AG04449 (cell line): ENCODE data around the gene RPS27.

ENCODE experiments used
- CTCF ChIA-PET: fragments of 350-600 bp; formaldehyde crosslinking; extraction: SDS; loops from one replicate; lab custom pipeline; 2021; ENCODE audit warnings: antibody characterized with exemption; lab: Yijun Ruan, JAX
- POLR2A ChIA-PET: fragments of 400-600, 350-600 bp; formaldehyde crosslinking; extraction: SDS; loops from one replicate; lab custom pipeline; 2020; ENCODE audit warnings: antibody characterized with exemption, inconsistent platforms; lab: Yijun Ruan, JAX
- DNase-seq: peaks from one replicate; pipeline ENCODE4 v3.0.0-alpha.2; 2010; ENCODE audit warnings: low read depth, low spot score
- H3K4me3 ChIP-seq: 2 replicates; pipeline ENCODE4 v1.5.1; 2011; ENCODE audit warnings: low read depth, mild to moderate bottlenecking, control low read depth, low read length
- CTCF ChIP-seq: IDR thresholded peaks from one replicate; pipeline ENCODE4 v1.5.1; 2011; ENCODE audit warnings: mild to moderate bottlenecking, moderate library complexity, low read length, control low read depth, inconsistent platforms; ENCODE audit not compliant: insufficient read depth; ENCODE audit errors: missing control alignments

RPS27 gene

GRCh38 chr1:153953859-153954365 is 36.6 kb upstream of the RPS27 start:
- CTCF ChIA-PET: interaction anchor here (0.6 to 5.6 kb wide), 3 partner anchors 9 to 14 kb away, joined by 3 to 83 read pairs (median 6); partner anchors contain the start of genes CREB3L4 and DENND4B
- TF ChIP-seq CTCF: no peak
- no peak for DNase-seq
- POLR2A ChIA-PET: interaction anchor here (1.1 kb wide), 1 partner anchor 39 kb away, joined by 3 read pairs; no protein-coding TSS in a partner anchor
- no peak overlapping the region for H3K4me3 ChIP-seq

GRCh38 chr1:153954826-153955225 is 35.7 kb upstream of the RPS27 start:
- no peak for DNase-seq
- POLR2A ChIA-PET: no interaction called here
- H3K4me3 ChIP-seq: no peak overlapping the region
- CTCF ChIA-PET: interaction anchor here (5.6 kb wide), 1 partner anchor 10 kb away, joined by 83 read pairs; the partner anchor contains the start of gene DENND4B
- no peak for TF ChIP-seq CTCF

GRCh38 chr1:153956997-153957715 is 33.4 kb upstream of the RPS27 start:
- H3K4me3 ChIP-seq: peak overlapping the region; percentile 94
- no peak for DNase-seq
- POLR2A ChIA-PET: interaction anchor here (0.7 to 2.7 kb wide), 5 partner anchors 8 to 331 kb away, joined by 3 to 18 read pairs (median 4); partner anchors contain the start of genes CREB3L4 and DENND4B
- CTCF ChIA-PET: interaction anchor here (0.7 to 5.6 kb wide), 6 partner anchors 10 to 137 kb away, joined by 3 to 83 read pairs (median 4); partner anchors contain the start of gene DENND4B
- TF ChIP-seq CTCF: no peak

- H3K4me3 ChIP-seq: peak overlapping the region; percentile 94
- no peak for TF ChIP-seq CTCF
- CTCF ChIA-PET: interaction anchor here (0.7 to 5.6 kb wide), 4 partner anchors 9 to 137 kb away, joined by 3 to 83 read pairs (median 6); partner anchors contain the start of genes DENND4B and RAB13
- POLR2A ChIA-PET: interaction anchor here (0.6 to 2.7 kb wide), 7 partner anchors 8 to 332 kb away, joined by 3 to 18 read pairs (median 4); partner anchors contain the start of genes CREB3L4, DENND4B and JTB
- DNase-seq: no peak
Observed at GRCh38 chr1:153957744-153958110, 32.8 kb upstream of the RPS27 start.

- DNase-seq: peak; percentile 85
- H3K4me3 ChIP-seq: peak within 1 kb of the TSS; percentile 94
- ChIA-PET POLR2A (interaction anchor here (0.6 to 2.7 kb wide), 11 partner anchors 9 to 35 kb away, joined by 3 to 18 read pairs (median 4); partner anchors contain the start of genes CREB3L4, DENND4B, GATAD2B and JTB), CTCF (interaction anchor here (1.0 to 5.6 kb wide), 3 partner anchors 13 to 138 kb away, joined by 3 to 83 read pairs (median 7); partner anchors contain the start of genes DENND4B and RAB13)
- TF ChIP-seq CTCF: peak; percentile 2
Observed at GRCh38 chr1:153958111-153958960, 32.2 kb upstream of the RPS27 start, which contains the start of gene CRTC2. Gene CRTC2, minus strand, starts transcription at chr1:153958612. Its CDS starts 115 bp downstream, at chr1:153958497.
